Mesothelial cell of epicardium (in vitro differentiated cells): ENCODE data around the gene RPA1. TPM values are rescaled to one million over a fixed set of nuclear protein-coding genes. Genes with fewer than 3 reads are reported as not detected.

Experiments
- DNase-seq, 2 experiments: peaks; one replicate each; pipeline ENCODE4 v3.0.0; 2021; ENCODE audit warnings: low spot score in 2 of 2; ENCODE audit not compliant: unreplicated experiment in 2 of 2
- H3K27ac Mint-ChIP-seq: 2 replicates; pipeline ENCODE4 v1.8.0; 2021; ENCODE audit warnings: mixed read lengths
- H3K27me3 Mint-ChIP-seq: 2 replicates; pipeline ENCODE4 v1.8.0; 2021; ENCODE audit warnings: low read depth, mixed read lengths
- H3K36me3 Mint-ChIP-seq: 2 replicates; pipeline ENCODE4 v1.8.0; 2021; ENCODE audit warnings: mixed read lengths
- H3K4me1 Mint-ChIP-seq: 2 replicates; pipeline ENCODE4 v1.8.0; 2021; ENCODE audit warnings: mixed read lengths
- H3K4me3 Mint-ChIP-seq: 2 replicates; pipeline ENCODE4 v1.8.0; 2021; ENCODE audit warnings: mild to moderate bottlenecking, moderate library complexity, mixed read lengths
- H3K9me3 Mint-ChIP-seq: 2 replicates; pipeline ENCODE4 v1.8.0; 2021; ENCODE audit warnings: mixed read lengths
- CTCF ChIP-seq: fragments of 200-600 bp; sonication (generic); IDR thresholded peaks from one replicate; pipeline ENCODE4 v1.5.0; 2021; ENCODE audit warnings: antibody characterized with exemption; ENCODE audit not compliant: unreplicated experiment
- total RNA-seq: library from RNA; stranded (reverse); gene quantifications from 3 replicates; pipeline ENCODE4 v1.2.1, GENCODE V29; 2021

RPA1 gene
- 91.2 to 98.0 TPM (median 94.2 TPM) in 3 replicates for total RNA-seq

- TF ChIP-seq CTCF: no peak
- peaks cover 23% of the 10 kb centered on the region for H3K4me1 Mint-ChIP-seq
- H3K27ac Mint-ChIP-seq: peak within 1 kb of the TSS; percentile 94
- H3K9me3 Mint-ChIP-seq: no peaks in the 10 kb centered on the region
- H3K4me3 Mint-ChIP-seq: peak within 1 kb of the TSS; percentile 86
- no peaks in the 10 kb centered on the region for H3K27me3 Mint-ChIP-seq
- peaks cover 13% of the 10 kb centered on the region for H3K36me3 Mint-ChIP-seq
- DNase-seq: peak; percentile 86 to 91
Measured at GRCh38 chr17:1829592-1830257, at the start of gene RPA1, which contains the start of gene SMYD4. Gene RPA1 (plus strand): TSS chr17:1830005. CDS start chr17:1830094, 89 bp downstream. Gene SMYD4 (minus strand): TSS chr17:1829902. CDS start chr17:1827994, 1,908 bp downstream.

- no peaks in the 10 kb centered on the region for H3K27me3 Mint-ChIP-seq
- no peak overlapping the region for H3K4me3 Mint-ChIP-seq
- H3K36me3 Mint-ChIP-seq: peaks cover 30% of the 10 kb centered on the region
- peaks cover 22% of the 10 kb centered on the region for H3K4me1 Mint-ChIP-seq
- no peaks in the 10 kb centered on the region for H3K9me3 Mint-ChIP-seq
- H3K27ac Mint-ChIP-seq: peak overlapping the region; percentile 78
- no peak for TF ChIP-seq CTCF
- no peak for DNase-seq
Measured at GRCh38 chr17:1782171-1782567, 47.6 kb upstream of the RPA1 start.

GRCh38 chr17:1783271-1783670 is 46.5 kb upstream of the RPA1 start:
- Mint-ChIP-seq H3K27me3 (no peaks in the 10 kb centered on the region), H3K36me3 (peaks cover 33% of the 10 kb centered on the region), H3K4me1 (peaks cover 19% of the 10 kb centered on the region), H3K4me3 (no peak overlapping the region), H3K27ac (peak overlapping the region; percentile 81), H3K9me3 (no peaks in the 10 kb centered on the region)
- no peak for TF ChIP-seq CTCF
- DNase-seq: no peak

GRCh38 chr17:1783834-1784611 is 45.8 kb upstream of the RPA1 start:
- H3K27me3 Mint-ChIP-seq: no peaks in the 10 kb centered on the region

GRCh38 chr17:1785930-1786329 is 43.9 kb upstream of the RPA1 start:
- H3K4me3 Mint-ChIP-seq: no peak overlapping the region
- no peaks in the 10 kb centered on the region for H3K27me3 Mint-ChIP-seq
- H3K9me3 Mint-ChIP-seq: no peaks in the 10 kb centered on the region
- DNase-seq: no peak
- H3K27ac Mint-ChIP-seq: no peak overlapping the region
- peaks cover 34% of the 10 kb centered on the region for H3K36me3 Mint-ChIP-seq
- H3K4me1 Mint-ChIP-seq: peaks cover 10% of the 10 kb centered on the region
- TF ChIP-seq CTCF: no peak

More at GRCh38 chr17:1783834-1784611, 45.8 kb upstream of the RPA1 start:
- no peaks in the 10 kb centered on the region for H3K9me3 Mint-ChIP-seq
- peaks cover 19% of the 10 kb centered on the region for H3K4me1 Mint-ChIP-seq
- H3K4me3 Mint-ChIP-seq: no peak overlapping the region
- DNase-seq: no peak
- TF ChIP-seq CTCF: peak; percentile 57
- peaks cover 34% of the 10 kb centered on the region for H3K36me3 Mint-ChIP-seq
- peak overlapping the region; percentile 81 for H3K27ac Mint-ChIP-seq
